ENCODE data around the gene CLASP1.

DNA sequence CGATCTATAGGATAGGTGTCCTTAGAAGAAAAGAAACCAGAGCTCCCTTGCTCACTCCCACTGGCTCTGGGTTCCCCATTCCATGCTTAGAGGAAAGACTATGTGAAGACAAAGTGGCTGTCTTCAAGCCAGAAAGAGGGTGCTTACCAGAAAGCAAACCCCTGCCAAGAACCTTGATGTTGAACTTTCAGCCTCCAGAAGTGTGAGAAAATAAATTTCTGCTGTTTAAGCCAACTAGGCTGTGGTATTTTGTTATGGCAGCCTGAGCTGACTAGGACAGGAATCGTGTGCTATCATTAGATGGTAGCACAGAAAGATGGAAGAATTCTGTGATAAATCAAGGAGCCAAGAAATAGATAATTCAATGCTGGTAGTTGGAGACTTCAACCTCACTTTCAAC lies 344.3 kb downstream of the CLASP1 start:
- TF ChIP-seq, protein P1, sequence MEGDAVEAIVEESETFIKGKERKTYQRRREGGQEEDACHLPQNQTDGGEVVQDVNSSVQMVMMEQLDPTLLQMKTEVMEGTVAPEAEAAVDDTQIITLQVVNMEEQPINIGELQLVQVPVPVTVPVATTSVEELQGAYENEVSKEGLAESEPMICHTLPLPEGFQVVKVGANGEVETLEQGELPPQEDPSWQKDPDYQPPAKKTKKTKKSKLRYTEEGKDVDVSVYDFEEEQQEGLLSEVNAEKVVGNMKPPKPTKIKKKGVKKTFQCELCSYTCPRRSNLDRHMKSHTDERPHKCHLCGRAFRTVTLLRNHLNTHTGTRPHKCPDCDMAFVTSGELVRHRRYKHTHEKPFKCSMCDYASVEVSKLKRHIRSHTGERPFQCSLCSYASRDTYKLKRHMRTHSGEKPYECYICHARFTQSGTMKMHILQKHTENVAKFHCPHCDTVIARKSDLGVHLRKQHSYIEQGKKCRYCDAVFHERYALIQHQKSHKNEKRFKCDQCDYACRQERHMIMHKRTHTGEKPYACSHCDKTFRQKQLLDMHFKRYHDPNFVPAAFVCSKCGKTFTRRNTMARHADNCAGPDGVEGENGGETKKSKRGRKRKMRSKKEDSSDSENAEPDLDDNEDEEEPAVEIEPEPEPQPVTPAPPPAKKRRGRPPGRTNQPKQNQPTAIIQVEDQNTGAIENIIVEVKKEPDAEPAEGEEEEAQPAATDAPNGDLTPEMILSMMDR (optimal IDR thresholded peaks at IDR 0.05 in 1 of 3, IDR thresholded peaks at IDR 0.05 in 1 of 3, conservative IDR thresholded peaks at IDR 0.05 in 1 of 3; ENCODE audit: extremely low read depth in 1 of 3, insufficient read depth in 2 of 3, low read length in 3 of 3): no peak
- no peak for TF ChIP-seq EZH2 (IDR thresholded peaks at IDR 0.05; ENCODE audit: low read length)

All from keratinocyte (primary cell).